Middle frontal gyrus (tissue), 1 donor: ENCODE data around the gene POLG.

Source experiments
- DNase-seq: peaks from one replicate; pipeline ENCODE4 v3.0.0-alpha.2; 2015; ENCODE audit warnings: low spot score; ENCODE audit errors: extremely low spot score

POLG gene

GRCh38 chr15:89356634-89357298, 22.1 kb upstream of the POLG start:
- DNase-seq, result no peak

GRCh38 chr15:89353991-89354390, 19.4 kb upstream of the POLG start:
- no peak for DNase-seq

GRCh38 chr15:89352476-89352875, 17.9 kb upstream of the POLG start:
- DNase-seq, result no peak

GRCh38 chr15:89349206-89349558, 14.6 kb upstream of the POLG start:
- no peak for DNase-seq

- no peak for DNase-seq
These were observed 12.1 kb upstream of the POLG start for GRCh38 chr15:89346516-89347231.

GRCh38 chr15:89345248-89345647, 10.6 kb upstream of the POLG start:
- DNase-seq, result no peak

- no peak for DNase-seq
These were observed 8.2 kb upstream of the POLG start for GRCh38 chr15:89342840-89343239.

GRCh38 chr15:89341316-89342005, 6.8 kb upstream of the POLG start:
- no peak for DNase-seq

GRCh38 chr15:89340573-89340972, 5.9 kb upstream of the POLG start:
- no peak for DNase-seq

GRCh38 chr15:89338036-89338435, 3.4 kb upstream of the POLG start:
- DNase-seq, result no peak

- no peak for DNase-seq
These were observed 846 bp upstream of the POLG start for GRCh38 chr15:89335298-89336041.

- no peak for DNase-seq
These were observed 590 bp downstream of the POLG start for GRCh38 chr15:89333959-89334509.

GRCh38 chr15:89333011-89333860, 1.4 kb downstream of the POLG start:
- DNase-seq, result no peak

- DNase-seq, result no peak
These were observed 2.2 kb downstream of the POLG start for GRCh38 chr15:89332446-89332845.

- DNase-seq, result no peak
These were observed 3.6 kb downstream of the POLG start for GRCh38 chr15:89330881-89331595.

- no peak for DNase-seq
These were observed 4.5 kb downstream of the POLG start for GRCh38 chr15:89330119-89330518.

GRCh38 chr15:89329329-89330084, 5.1 kb downstream of the POLG start:
- no peak for DNase-seq

- no peak for DNase-seq
These were observed 6.0 kb downstream of the POLG start for GRCh38 chr15:89328398-89329254.
